ENCODE data around the gene KLF9. TPM values are rescaled to one million over a fixed set of nuclear protein-coding genes. Genes with fewer than 3 reads are reported as not detected.

Gene KLF9
- total and polyA plus RNA-seq, 9 of the 15 experiments (the other 6 are each of a cell fraction or from before 2014, with no cell fraction given), result 3.3 to 11.9 (median 6.9) TPM

DNA sequence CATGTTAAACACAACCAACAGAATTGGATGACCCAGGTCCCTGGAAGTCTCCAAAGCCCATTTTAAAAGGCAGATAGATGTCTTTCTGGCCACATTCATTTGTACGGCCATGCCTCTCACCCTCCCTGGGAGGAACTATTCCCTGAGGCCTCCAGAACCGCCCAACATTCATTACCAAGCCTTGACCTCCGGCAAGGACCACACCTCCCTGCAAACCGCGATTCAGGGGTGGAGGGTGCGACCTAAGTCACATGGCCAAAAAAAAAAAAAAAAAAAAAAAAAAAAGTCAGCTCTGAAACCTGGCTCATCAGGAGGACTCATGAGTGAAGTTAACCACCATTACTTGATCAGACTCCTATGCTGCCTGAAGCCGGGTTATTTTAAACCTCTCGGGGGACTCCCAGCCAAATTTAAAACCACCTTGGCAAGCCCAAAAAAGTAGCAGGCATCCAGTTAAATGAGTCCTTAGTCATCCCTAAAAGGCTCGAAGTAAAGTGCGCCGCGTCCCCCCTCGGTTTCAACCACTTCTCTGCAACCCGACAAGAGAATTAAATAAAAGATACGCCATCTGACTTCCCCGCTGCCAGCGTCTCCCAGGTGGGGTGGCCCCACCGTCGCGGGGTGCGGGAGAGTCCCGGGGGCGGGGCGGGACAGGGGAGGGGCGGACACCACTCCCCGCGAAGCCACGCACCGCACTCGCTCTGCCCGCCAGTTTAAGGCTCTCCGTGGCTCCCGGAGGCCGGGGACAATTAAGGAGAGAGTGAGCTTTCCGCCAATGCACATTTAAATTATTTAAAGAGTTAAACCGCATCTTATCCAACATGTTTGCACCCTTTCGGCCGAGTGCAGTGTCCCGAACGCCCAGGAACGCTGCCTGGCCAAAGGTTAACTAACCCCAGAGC lies 2.3 kb downstream of the KLF9 start (continued):
- TF ChIP-seq E2F1 (CRISPR knock-in tag; IDR thresholded peaks at IDR 0.05) (0 out of 2 replicates have a peak, but pooled peaks have one; percentile 22), VEZF1 (CRISPR knock-in tag; IDR thresholded peaks at IDR 0.05) (peak; percentile 64), ELF1 (tag; IDR thresholded peaks at IDR 0.05) (no peak), MAFF (IDR thresholded peaks at IDR 0.05; ENCODE audit: low read length) (no peak), ZBED1 (IDR thresholded peaks at IDR 0.05) (no peak), FOXK1 (CRISPR knock-in tag; IDR thresholded peaks at IDR 0.05; ENCODE audit: borderline replicate concordance) (no peak), ZNF431 (CRISPR knock-in tag; IDR thresholded peaks at IDR 0.05) (no peak), ZNF76 (CRISPR knock-in tag; IDR thresholded peaks at IDR 0.05; ENCODE audit: borderline replicate concordance) (no peak), ZNF699 (CRISPR knock-in tag; IDR thresholded peaks at IDR 0.05; ENCODE audit: insufficient replicate concordance) (no peak), RHOXF2B (CRISPR knock-in tag; conservative IDR thresholded peaks at IDR 0.05) (no peak), PHF20 (IDR thresholded peaks at IDR 0.05; ENCODE audit: partially characterized antibody) (no peak), MTA2 (IDR thresholded peaks at IDR 0.05; ENCODE audit: low read depth) (no peak), PHTF2 (CRISPR knock-in tag; IDR thresholded peaks at IDR 0.05) (no peak), TAF1 (IDR thresholded peaks at IDR 0.05; ENCODE audit: control insufficient read depth, extremely low read depth, insufficient read depth, low read length, severe bottlenecking) (peak; percentile 48), EP400 (IDR thresholded peaks at IDR 0.05) (peak; percentile 20; the same call in 1 of the 2 replicates), ETV5 (CRISPR knock-in tag; IDR thresholded peaks at IDR 0.05; ENCODE audit: low read depth) (no peak), CSDE1 (IDR thresholded peaks at IDR 0.05) (no peak), KDM5B (IDR thresholded peaks at IDR 0.05; ENCODE audit: insufficient replicate concordance, low read depth, low read length) (no peak), SAFB (IDR thresholded peaks at IDR 0.05; ENCODE audit: borderline replicate concordance, low read depth, low read length) (no peak), ZNF23 (CRISPR knock-in tag; IDR thresholded peaks at IDR 0.05) (no peak), NFXL1 (CRISPR knock-in tag; IDR thresholded peaks at IDR 0.05) (no peak)
- TF ChIP-seq, protein P1, sequence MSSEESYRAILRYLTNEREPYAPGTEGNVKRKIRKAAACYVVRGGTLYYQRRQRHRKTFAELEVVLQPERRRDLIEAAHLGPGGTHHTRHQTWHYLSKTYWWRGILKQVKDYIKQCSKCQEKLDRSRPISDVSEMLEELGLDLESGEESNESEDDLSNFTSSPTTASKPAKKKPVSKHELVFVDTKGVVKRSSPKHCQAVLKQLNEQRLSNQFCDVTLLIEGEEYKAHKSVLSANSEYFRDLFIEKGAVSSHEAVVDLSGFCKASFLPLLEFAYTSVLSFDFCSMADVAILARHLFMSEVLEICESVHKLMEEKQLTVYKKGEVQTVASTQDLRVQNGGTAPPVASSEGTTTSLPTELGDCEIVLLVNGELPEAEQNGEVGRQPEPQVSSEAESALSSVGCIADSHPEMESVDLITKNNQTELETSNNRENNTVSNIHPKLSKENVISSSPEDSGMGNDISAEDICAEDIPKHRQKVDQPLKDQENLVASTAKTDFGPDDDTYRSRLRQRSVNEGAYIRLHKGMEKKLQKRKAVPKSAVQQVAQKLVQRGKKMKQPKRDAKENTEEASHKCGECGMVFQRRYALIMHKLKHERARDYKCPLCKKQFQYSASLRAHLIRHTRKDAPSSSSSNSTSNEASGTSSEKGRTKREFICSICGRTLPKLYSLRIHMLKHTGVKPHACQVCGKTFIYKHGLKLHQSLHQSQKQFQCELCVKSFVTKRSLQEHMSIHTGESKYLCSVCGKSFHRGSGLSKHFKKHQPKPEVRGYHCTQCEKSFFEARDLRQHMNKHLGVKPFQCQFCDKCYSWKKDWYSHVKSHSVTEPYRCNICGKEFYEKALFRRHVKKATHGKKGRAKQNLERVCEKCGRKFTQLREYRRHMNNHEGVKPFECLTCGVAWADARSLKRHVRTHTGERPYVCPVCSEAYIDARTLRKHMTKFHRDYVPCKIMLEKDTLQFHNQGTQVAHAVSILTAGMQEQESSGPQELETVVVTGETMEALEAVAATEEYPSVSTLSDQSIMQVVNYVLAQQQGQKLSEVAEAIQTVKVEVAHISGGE (CRISPR knock-in tag; IDR thresholded peaks at IDR 0.05), result no peak
